GM21381 (cell line): ENCODE results near the gene MPP2.

Experiments
- ATAC-seq: cut with Tn5 transposase; IDR thresholded peaks from one replicate; pipeline ENCODE4 v1.9.1; 2021; ENCODE audit warnings: mild to moderate bottlenecking, moderate library complexity; ENCODE audit not compliant: unreplicated experiment

MPP2 gene

DNA sequence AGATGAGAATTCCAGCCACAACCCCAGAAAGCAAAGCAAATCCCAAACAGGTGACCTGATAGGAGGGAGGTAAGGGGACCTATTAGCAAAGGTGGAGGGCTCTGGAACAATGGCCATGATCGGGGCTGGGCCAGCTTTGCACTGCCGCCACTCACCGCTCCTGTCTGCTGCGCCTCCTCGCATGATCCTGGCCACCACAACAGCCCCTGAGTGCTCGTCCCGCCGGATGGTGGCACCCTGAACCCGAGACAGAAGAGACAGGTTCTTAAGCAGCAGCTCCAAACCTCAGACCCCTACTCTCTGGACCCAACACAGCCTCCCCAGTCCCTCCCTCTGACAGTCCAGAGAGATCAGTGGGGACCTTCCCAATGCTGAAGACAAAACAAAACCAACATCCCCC lies 79.7 kb downstream of the MPP2 start:
- ATAC-seq = no peak

DNA sequence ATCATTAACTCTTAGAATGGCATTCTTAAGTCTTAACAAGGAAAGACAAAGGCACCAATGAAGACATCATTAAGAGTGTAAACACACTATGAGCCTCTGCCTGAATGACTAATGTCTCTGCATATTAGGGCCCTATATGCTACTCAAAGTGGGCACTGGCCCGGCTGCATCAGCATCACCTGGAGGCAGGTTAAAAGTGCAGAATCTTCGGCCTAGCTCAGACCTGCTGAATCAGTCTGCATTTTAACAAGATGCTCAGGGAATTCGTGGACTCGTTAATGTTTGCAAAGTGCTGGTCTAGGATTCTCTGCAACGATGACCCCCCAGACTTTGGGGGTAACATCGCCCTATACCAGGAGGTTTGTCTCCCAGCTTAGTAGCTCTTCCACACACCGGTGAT lies 81.1 kb downstream of the MPP2 start:
- ATAC-seq = no peak

GRCh38 chr17:43825567-43825966 lies 81.8 kb downstream of the MPP2 start:
- ATAC-seq = no peak
